H1 (cell line): Measurements from ENCODE around the gene WWC2. TPM values are rescaled to one million over a fixed set of nuclear protein-coding genes. Genes with fewer than 3 reads are reported as not detected.

Experiments used
- BRCA1 ChIP-seq: IDR thresholded peaks from 2 replicates; pipeline ENCODE4 v1.6.1; 2012; ENCODE audit warnings: low read depth, low read length, improper control_type of control experiment
- CBX8 ChIP-seq: fragments of 300-800, 300-1000 bp; sonication (generic); IDR thresholded peaks from 2 replicates; pipeline ENCODE4 v1.7.1; 2016; ENCODE audit warnings: low read depth, low read length, borderline replicate concordance
- CHD7 ChIP-seq: fragments of 300-600 bp; sonication (generic); IDR thresholded peaks from 2 replicates; pipeline ENCODE4 v1.7.1; 2012; ENCODE audit warnings: low read length, moderate library complexity, mild to moderate bottlenecking, inconsistent platforms; ENCODE audit not compliant: insufficient replicate concordance
- GTF2F1 ChIP-seq: IDR thresholded peaks from 2 replicates; pipeline ENCODE4 v1.6.1; 2012; ENCODE audit warnings: low read depth, low read length, improper control_type of control experiment, borderline replicate concordance
- KDM1A ChIP-seq: fragments of 200-600, 300-600 bp; sonication (generic); IDR thresholded peaks from 2 replicates; pipeline ENCODE4 v1.7.1; 2016; ENCODE audit warnings: mild to moderate bottlenecking, low read length, borderline replicate concordance
- MAFK ChIP-seq: IDR thresholded peaks from 2 replicates; pipeline ENCODE4 v1.6.1; 2012; ENCODE audit warnings: low read depth, mild to moderate bottlenecking, improper control_type of control experiment, low read length
- NANOG ChIP-seq: IDR thresholded peaks from 2 replicates; pipeline ENCODE4 v1.6.1; 2011; ENCODE audit warnings: low read length, low read depth, mild to moderate bottlenecking, inconsistent platforms; ENCODE audit not compliant: insufficient read depth, poor library complexity, severe bottlenecking
- RAD21 ChIP-seq, 2 experiments: IDR thresholded peaks in 1 of 2; conservative IDR thresholded peaks in 1 of 2; 2 replicates each; pipeline ENCODE4 v1.6.1; 2011; ENCODE audit warnings: low read depth in 2 of 2, low read length in 2 of 2, improper control_type of control experiment in 1 of 2, inconsistent platforms in 1 of 2, mild to moderate bottlenecking in 1 of 2, moderate library complexity in 1 of 2
- RBBP5 ChIP-seq: IDR thresholded peaks from 2 replicates; pipeline ENCODE4 v1.7.1; 2012; ENCODE audit warnings: low read depth, mild to moderate bottlenecking, inconsistent platforms, low read length, moderate library complexity, borderline replicate concordance
- SIN3A ChIP-seq, 2 experiments: IDR thresholded peaks in 1 of 2; conservative IDR thresholded peaks in 1 of 2; 2 replicates each; pipeline ENCODE4 v1.6.1; 2011 to 2012; ENCODE audit warnings: low read length in 2 of 2, improper control_type of control experiment in 1 of 2, low read depth in 1 of 2, mild to moderate bottlenecking in 1 of 2
- ZNF274 ChIP-seq: IDR thresholded peaks from 2 replicates; pipeline ENCODE4 v1.7.0; 2012; ENCODE audit warnings: low read length, borderline replicate concordance; ENCODE audit errors: extremely low read depth
- polyA plus RNA-seq, 7 experiments: library from polyadenylated mRNA; depleted of rRNA in 3 of 7; stranded (reverse) in 5 of 7; unstranded in 2 of 7; fragments of >200 nt in 5 of 7; fragments of 200-250 nt in 2 of 7; gene quantifications; 1 replicate in 5 of 7; 2 replicates in 1 of 7; 4 replicates in 1 of 7; pipeline versions ENCODE4 v1.2.1 to v1.2.3, GENCODE V29; 2011 to 2013; ENCODE audit warnings: missing spikeins in 2 of 7, mixed read lengths in 2 of 7
- total RNA-seq: library from RNA; stranded (reverse); fragmentation: NEBNext Ultra II Directional; extraction: Animal tissue kit (Norgen Biotek cat#: 25700); gene quantifications from 2 replicates; pipeline ENCODE4 v1.2.1, GENCODE V29; 2021

The WWC2 gene
- total and polyA plus RNA-seq, 2 of the 8 experiments (the other 6 are each of a cell fraction or from before 2014, with no cell fraction given), result 17.6 to 135 TPM

GRCh38 chr4:183248201-183248600 is 149.1 kb downstream of the WWC2 start (continued):
- TF ChIP-seq CHD7, result no peak
- TF ChIP-seq ZNF274, result no peak
- no peak for TF ChIP-seq GTF2F1
- TF ChIP-seq MAFK, result no peak
- TF ChIP-seq RBBP5, result no peak
- no peak for TF ChIP-seq CBX8
- no peak for TF ChIP-seq KDM1A
- no peak for TF ChIP-seq BRCA1
- TF ChIP-seq NANOG, result no peak
- no peak for TF ChIP-seq SIN3A (conservative IDR thresholded peaks at IDR 0.05 in 1 of 2, IDR thresholded peaks at IDR 0.05 in 1 of 2; ENCODE audit: low read depth in 1 of 2, low read length in 2 of 2)
- no peak for TF ChIP-seq RAD21 (IDR thresholded peaks at IDR 0.05 in 1 of 2, conservative IDR thresholded peaks at IDR 0.05 in 1 of 2; ENCODE audit: low read depth in 2 of 2, low read length in 2 of 2)
